Smooth muscle cell (in vitro differentiated cells): Measurements from ENCODE around the gene LRRC4C. TPM values are rescaled to one million over a fixed set of nuclear protein-coding genes. Genes with fewer than 3 reads are reported as not detected.

ENCODE experiments used
- DNase-seq: peaks from one replicate; lab custom pipeline; 2025; ENCODE audit not compliant: unreplicated experiment; lab: John Stamatoyannopoulos, UW
- H2AFZ ChIP-seq: fragments of 200-600 bp; sonication (generic); 2 replicates; pipeline ENCODE4 v1.6.0; 2016; ENCODE audit warnings: antibody characterized with exemption, low read depth, mild to moderate bottlenecking
- H3F3A ChIP-seq: fragments of 200-600 bp; sonication (generic); 2 replicates; pipeline ENCODE4 v1.6.0; 2017; ENCODE audit warnings: antibody characterized with exemption, low read depth
- H3K27ac ChIP-seq: fragments of 200-600 bp; sonication (generic); 2 replicates; pipeline ENCODE4 v1.5.1; 2016; ENCODE audit warnings: low read depth, mild to moderate bottlenecking
- H3K27me3 ChIP-seq: fragments of 200-600 bp; sonication (generic); 2 replicates; pipeline ENCODE4 v1.6.1; 2016; ENCODE audit warnings: low read depth, mild to moderate bottlenecking
- H3K36me3 ChIP-seq: fragments of 200-600 bp; sonication (generic); 2 replicates; pipeline ENCODE4 v1.5.1; 2016; ENCODE audit warnings: low read depth
- H3K4me1 ChIP-seq: fragments of 200-600 bp; sonication (generic); 2 replicates; pipeline ENCODE4 v1.5.1; 2016; ENCODE audit warnings: low read depth
- H3K4me2 ChIP-seq: fragments of 200-600 bp; sonication (generic); 2 replicates; pipeline ENCODE4 v1.6.0; 2016; ENCODE audit warnings: mild to moderate bottlenecking
- H3K4me3 ChIP-seq: fragments of 200-600 bp; sonication (generic); 2 replicates; pipeline ENCODE4 v1.5.1; 2016; ENCODE audit warnings: mild to moderate bottlenecking
- H3K79me2 ChIP-seq: fragments of 200-600 bp; sonication (generic); 2 replicates; pipeline ENCODE4 v1.6.0; 2016; ENCODE audit warnings: low read depth, mild to moderate bottlenecking
- H3K9ac ChIP-seq: fragments of 200-600 bp; sonication (generic); 2 replicates; pipeline ENCODE4 v1.6.0; 2016; ENCODE audit warnings: low read depth
- H3K9me3 ChIP-seq: fragments of 200-600 bp; sonication (generic); replicated peaks from 2 replicates; pipeline ENCODE4 v1.5.1; 2016; ENCODE audit warnings: low read depth
- H4K20me1 ChIP-seq: fragments of 200-600 bp; sonication (generic); 2 replicates; pipeline ENCODE4 v1.6.0; 2016; ENCODE audit warnings: low read depth
- WGBS: methylation state at CpG from one replicate; pipeline ENCODE4 v1.1.7; 2016; ENCODE audit warnings: low lambda C conversion rate; 5-methylcytosine and 5-hydroxymethylcytosine counted together
- polyA plus RNA-seq: library from polyadenylated mRNA; unstranded; fragments of >200 nt; fragmentation: Nextera tagmentation; extraction: Ambion mirVana; gene quantifications from 2 replicates; pipeline ENCODE4 v1.2.1, GENCODE V29; 2016
- total RNA-seq: library from RNA; depleted of rRNA; stranded (reverse); fragments of >200 nt; gene quantifications from 2 replicates; pipeline ENCODE4 v1.2.3, GENCODE V29; 2014
- TF ChIP-seq, protein P1 (sequence below): fragments of 200-600 bp; sonication (generic); IDR thresholded peaks from 2 replicates; pipeline ENCODE4 v1.5.1; 2017; ENCODE audit warnings: borderline replicate concordance, mild to moderate bottlenecking, antibody characterized with exemption; ENCODE audit not compliant: insufficient read depth, poor library complexity, severe bottlenecking

Gene LRRC4C
- total and polyA plus RNA-seq, 2 experiments from 2014 or later, result 7.3 to 10.1 TPM

DNA sequence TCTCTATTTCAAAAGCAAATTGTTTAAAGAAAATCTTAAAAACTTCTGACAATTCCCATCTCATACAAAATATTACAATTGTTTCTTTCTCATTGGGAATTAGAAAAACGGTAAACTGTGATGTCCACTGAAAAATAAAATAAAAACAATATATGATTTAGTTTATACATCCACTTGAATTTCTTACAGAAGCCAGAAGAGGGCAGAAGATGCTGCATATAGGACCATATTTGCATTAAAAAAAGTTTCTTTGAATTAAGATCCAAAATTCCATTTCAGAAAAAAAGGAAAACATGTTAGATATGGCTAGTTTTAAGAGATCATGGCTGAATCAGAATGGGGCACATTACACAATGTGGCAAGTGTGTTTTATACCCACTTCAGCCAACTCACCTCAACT, 39.3 kb upstream of the LRRC4C start:
- DNase-seq, result no peak
- TF ChIP-seq, protein P1, sequence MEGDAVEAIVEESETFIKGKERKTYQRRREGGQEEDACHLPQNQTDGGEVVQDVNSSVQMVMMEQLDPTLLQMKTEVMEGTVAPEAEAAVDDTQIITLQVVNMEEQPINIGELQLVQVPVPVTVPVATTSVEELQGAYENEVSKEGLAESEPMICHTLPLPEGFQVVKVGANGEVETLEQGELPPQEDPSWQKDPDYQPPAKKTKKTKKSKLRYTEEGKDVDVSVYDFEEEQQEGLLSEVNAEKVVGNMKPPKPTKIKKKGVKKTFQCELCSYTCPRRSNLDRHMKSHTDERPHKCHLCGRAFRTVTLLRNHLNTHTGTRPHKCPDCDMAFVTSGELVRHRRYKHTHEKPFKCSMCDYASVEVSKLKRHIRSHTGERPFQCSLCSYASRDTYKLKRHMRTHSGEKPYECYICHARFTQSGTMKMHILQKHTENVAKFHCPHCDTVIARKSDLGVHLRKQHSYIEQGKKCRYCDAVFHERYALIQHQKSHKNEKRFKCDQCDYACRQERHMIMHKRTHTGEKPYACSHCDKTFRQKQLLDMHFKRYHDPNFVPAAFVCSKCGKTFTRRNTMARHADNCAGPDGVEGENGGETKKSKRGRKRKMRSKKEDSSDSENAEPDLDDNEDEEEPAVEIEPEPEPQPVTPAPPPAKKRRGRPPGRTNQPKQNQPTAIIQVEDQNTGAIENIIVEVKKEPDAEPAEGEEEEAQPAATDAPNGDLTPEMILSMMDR, result peak; percentile 68

DNA sequence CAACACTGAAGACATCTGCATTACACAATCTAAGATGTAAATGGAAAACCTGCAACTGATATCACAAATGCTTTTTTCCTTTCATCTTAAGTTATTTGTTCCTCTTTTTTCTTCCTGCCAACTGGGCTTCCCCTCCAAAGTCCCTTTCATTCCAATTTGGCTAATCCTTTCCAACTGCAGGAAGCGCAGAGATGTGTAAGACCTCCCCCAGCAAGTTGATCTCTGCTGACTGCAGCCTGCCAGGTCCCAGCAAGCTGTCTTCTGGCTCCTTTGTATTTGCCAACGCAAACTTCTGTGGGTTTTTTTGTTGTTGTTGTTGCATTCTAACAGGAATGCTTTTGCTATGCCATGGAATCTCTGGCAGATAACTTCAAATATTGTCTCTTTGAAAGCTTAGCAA, 38.5 kb upstream of the LRRC4C start:
- Histone ChIP-seq H3K27ac (no peak overlapping the region), H3K79me2 (no peaks in the 10 kb centered on the region), H3K9ac (no peak overlapping the region), H3K4me3 (no peak overlapping the region), H4K20me1 (no peaks in the 10 kb centered on the region), H2AFZ (peak overlapping the region; percentile 41), H3K4me2 (peak overlapping the region; percentile 60), H3K36me3 (no peaks in the 10 kb centered on the region), H3K27me3 (no peaks in the 10 kb centered on the region), H3K4me1 (peaks cover 31% of the 10 kb centered on the region), H3K9me3 (no peaks in the 10 kb centered on the region), H3F3A (peaks cover 6% of the 10 kb centered on the region)
- TF ChIP-seq, protein P1, result no peak
- DNase-seq, result no peak
- WGBS, result 6% methylated on average over 2 of the region's 2 CpGs

More for the DNA sequence above, 39.3 kb upstream of the LRRC4C start:
- Histone ChIP-seq H3K27me3 (no peaks in the 10 kb centered on the region), H3K4me2 (peak overlapping the region; percentile 60), H3K9ac (no peak overlapping the region), H3F3A (peaks cover 6% of the 10 kb centered on the region), H3K9me3 (no peaks in the 10 kb centered on the region), H3K27ac (no peak overlapping the region), H3K79me2 (no peaks in the 10 kb centered on the region), H3K4me3 (no peak overlapping the region), H3K36me3 (no peaks in the 10 kb centered on the region), H2AFZ (no peak overlapping the region), H4K20me1 (no peaks in the 10 kb centered on the region), H3K4me1 (peaks cover 31% of the 10 kb centered on the region)
- 17% methylated on average over 1 of the region's 1 CpG for WGBS

DNA sequence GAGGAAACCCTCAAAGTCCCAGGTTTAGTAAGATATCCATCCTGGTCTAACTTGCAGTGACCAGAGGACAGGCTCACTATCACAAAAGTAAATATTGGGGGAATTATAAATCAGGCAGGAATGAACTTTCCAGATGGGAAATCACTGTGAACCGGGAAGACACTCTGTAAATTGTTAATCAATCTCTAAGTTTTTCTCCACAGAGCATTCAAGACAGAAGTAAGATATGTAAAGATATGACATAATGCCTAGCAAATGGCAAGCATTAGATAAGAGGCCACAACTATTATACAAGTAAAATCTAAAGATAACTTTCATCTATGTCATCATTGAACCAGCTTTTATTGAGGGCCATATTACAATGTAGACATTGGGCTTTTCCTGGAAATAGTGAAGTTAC, 35.3 kb upstream of the LRRC4C start:
- Histone ChIP-seq H3K27me3 (no peaks in the 10 kb centered on the region), H3K79me2 (no peaks in the 10 kb centered on the region), H3K4me3 (no peak overlapping the region), H3K36me3 (no peaks in the 10 kb centered on the region), H3K9me3 (no peaks in the 10 kb centered on the region), H2AFZ (no peak overlapping the region), H4K20me1 (no peaks in the 10 kb centered on the region), H3K27ac (no peak overlapping the region), H3F3A (peaks cover 4% of the 10 kb centered on the region), H3K9ac (no peak overlapping the region), H3K4me2 (no peak overlapping the region), H3K4me1 (peaks cover 31% of the 10 kb centered on the region)
- DNase-seq, result no peak
- TF ChIP-seq, protein P1, result no peak
- 22% methylated on average over 1 of the region's 1 CpG for WGBS

DNA sequence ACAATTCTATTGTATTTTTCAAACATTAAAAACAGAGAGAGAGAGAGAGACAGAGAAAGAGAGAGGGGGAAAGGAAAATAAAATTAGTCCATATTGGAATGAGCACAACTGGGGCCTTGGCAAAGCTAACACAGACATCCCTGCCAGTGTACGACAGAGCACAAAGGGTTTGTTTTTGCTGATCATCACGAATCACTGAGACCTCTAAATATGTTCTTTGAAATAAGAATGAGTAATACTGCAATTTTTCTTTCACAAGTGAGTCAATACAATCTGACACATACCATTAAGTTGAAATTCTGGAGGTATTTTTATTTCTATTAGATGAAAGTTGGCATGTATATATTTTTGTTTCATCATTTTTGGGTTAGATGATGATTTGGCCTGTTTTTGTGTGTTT, 27.0 kb upstream of the LRRC4C start:
- no peak for DNase-seq
- Histone ChIP-seq H3K4me2 (no peak overlapping the region), H2AFZ (peak overlapping the region; percentile 68), H3K27ac (no peak overlapping the region), H3K4me3 (no peak overlapping the region), H3K4me1 (no peaks in the 10 kb centered on the region), H3K79me2 (no peaks in the 10 kb centered on the region), H3K36me3 (no peaks in the 10 kb centered on the region), H3K9me3 (no peaks in the 10 kb centered on the region), H3K9ac (no peak overlapping the region), H3F3A (no peaks in the 10 kb centered on the region), H3K27me3 (no peaks in the 10 kb centered on the region), H4K20me1 (no peaks in the 10 kb centered on the region)
- TF ChIP-seq, protein P1, result no peak
- WGBS, result 54% methylated on average over 2 of the region's 2 CpGs
